Measurements from ENCODE around the gene SLC4A4.

SLC4A4 gene

DNA sequence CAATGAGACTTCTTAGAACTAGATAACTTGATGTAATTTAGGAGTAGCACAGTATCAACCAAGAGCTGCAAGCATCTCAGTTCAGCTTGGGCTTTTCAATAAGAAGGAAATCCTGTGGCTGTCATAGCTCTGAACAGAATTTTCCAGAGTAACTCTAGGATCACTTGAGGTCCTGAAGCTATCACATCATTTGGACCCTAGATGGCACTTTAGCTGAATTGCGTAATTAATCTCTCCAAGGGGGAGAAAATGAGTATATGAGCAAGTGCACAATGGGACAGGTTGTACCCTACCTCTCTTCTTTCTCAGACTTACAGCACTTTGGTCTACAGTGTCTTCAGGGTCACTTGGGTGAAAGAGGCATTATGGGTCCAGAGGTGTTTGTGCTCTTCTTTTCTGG, 45.2 kb downstream of the SLC4A4 start:
- H3K4me3 ChIP-seq = no peak overlapping the region
- TF ChIP-seq, protein P1, sequence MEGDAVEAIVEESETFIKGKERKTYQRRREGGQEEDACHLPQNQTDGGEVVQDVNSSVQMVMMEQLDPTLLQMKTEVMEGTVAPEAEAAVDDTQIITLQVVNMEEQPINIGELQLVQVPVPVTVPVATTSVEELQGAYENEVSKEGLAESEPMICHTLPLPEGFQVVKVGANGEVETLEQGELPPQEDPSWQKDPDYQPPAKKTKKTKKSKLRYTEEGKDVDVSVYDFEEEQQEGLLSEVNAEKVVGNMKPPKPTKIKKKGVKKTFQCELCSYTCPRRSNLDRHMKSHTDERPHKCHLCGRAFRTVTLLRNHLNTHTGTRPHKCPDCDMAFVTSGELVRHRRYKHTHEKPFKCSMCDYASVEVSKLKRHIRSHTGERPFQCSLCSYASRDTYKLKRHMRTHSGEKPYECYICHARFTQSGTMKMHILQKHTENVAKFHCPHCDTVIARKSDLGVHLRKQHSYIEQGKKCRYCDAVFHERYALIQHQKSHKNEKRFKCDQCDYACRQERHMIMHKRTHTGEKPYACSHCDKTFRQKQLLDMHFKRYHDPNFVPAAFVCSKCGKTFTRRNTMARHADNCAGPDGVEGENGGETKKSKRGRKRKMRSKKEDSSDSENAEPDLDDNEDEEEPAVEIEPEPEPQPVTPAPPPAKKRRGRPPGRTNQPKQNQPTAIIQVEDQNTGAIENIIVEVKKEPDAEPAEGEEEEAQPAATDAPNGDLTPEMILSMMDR (IDR thresholded peaks at IDR 0.05) = no peak
- no peak for DNase-seq (ENCODE audit: low spot score)
- H3K27ac ChIP-seq = no peak overlapping the region

DNA sequence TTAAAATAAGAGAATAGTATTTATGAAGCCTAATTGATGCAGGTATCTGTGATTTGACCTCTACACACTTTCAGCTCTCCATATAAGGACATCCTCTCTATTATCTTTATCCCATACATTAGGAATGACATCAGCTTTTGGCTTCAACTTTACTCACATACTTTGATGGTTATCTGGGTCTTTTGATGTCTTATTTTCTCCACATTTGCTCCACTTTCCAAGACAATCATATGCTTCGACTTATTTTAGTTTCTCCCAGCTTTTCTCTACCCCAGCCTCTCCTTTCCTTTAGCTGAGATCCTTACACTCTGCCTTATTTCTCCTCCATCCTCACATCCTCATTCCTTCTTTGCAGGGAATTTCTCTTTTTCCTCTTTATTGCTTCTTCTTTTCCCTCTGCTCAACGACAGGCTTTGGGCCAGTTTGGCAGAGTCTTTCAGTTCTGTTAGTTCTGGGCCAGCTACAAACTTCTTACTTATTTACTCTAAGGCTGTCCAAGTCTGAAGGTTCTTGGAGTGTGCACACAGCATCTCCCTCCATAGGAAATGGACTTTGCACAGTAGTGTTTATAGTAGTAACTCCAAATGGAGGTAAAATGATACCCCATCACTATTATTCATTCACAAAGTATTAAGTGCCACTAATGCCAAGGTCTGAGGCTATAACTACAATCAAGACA, 50.5 kb downstream of the SLC4A4 start:
- no peak overlapping the region for H3K4me3 ChIP-seq
- TF ChIP-seq, protein P1 (IDR thresholded peaks at IDR 0.05) = no peak
- no peak overlapping the region for H3K27ac ChIP-seq
- no peak for DNase-seq (ENCODE audit: low spot score)

DNA sequence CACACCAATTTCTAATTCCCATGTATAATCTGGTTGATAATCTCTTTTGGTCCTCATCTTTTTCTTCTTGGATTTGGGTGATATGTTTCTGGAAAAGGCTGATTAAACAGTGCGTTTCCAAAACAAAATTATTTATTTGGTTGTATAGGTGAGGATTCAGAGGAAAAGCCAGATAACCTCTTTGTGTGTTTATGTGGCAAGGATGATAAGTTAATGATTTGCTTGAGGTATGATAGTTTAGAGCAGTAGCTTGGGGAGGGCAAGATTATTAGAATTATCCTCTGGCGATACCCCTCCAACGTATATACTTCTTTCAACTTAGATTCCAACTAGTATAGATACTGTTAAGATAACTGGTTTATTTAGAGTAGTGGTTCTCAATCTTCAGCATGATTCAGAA, 53.3 kb downstream of the SLC4A4 start:
- Histone ChIP-seq H3K4me3 (no peak overlapping the region), H3K27ac (no peak overlapping the region)
- DNase-seq (ENCODE audit: low spot score) = no peak
- TF ChIP-seq, protein P1 (IDR thresholded peaks at IDR 0.05) = no peak

DNA sequence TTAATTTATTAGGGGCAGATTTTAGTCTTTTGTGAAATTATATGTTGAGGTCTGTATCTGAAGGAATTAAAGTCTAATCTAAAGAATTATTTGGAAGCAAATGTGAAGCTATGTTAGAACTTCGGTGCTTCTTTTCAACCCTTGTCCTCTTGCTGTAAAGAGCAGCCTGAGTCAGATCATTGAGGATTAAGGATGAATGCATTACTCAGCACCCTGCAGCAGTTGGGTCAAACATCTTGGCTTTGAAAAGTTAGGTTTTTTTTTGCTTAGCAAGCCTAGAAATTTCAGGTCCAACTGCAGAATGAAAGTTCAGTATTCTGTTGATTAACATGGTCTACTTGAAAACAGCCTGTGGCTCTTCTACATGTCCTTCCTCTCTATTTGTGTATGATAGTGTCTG, 57.6 kb downstream of the SLC4A4 start:
- no peak for DNase-seq (ENCODE audit: low spot score)
- TF ChIP-seq, protein P1 (IDR thresholded peaks at IDR 0.05) = no peak
- Histone ChIP-seq H3K4me3 (no peak overlapping the region), H3K27ac (no peak overlapping the region)

DNA sequence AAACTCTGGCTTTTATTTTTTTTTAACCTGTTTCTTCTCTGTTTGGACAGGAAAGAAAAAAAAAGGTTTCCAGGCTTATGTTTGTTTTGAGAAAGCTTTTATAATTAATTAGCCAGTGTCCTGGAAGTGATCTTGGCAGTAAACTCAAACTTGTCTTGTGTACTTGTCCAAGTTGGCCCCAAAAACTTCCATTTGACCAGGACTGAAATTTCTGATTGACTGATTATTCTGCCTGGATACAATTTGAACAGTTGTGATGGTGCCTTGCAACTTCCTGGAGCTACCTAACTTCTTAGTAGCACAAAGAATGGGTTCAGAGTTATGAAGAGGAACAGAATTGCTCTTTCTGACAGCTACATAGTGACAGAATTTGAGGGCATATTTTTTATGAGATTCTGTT, 62.0 kb downstream of the SLC4A4 start:
- Histone ChIP-seq H3K27ac (no peak overlapping the region), H3K4me3 (no peak overlapping the region)
- TF ChIP-seq, protein P1 (IDR thresholded peaks at IDR 0.05) = no peak

DNA sequence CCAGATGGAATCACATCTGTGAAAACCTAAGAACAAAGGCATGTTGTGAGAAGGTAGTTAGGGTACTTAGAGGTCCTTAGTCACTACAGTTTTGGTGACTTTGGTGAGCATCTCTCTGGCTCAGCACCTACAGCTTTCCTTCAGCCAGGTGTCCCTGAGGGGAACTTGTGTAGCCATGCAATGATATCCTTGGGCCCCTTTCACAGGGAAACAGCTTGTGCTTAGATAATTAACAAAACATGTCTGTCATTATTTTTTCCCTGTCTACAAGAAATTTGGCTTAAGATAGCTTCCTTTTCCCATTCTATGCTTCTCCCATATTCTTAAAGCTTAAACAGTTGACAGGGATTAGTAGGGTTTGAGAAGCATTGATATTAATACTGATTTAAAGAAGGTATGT, 63.8 kb downstream of the SLC4A4 start:
- TF ChIP-seq, protein P1 (IDR thresholded peaks at IDR 0.05) = no peak
- no peak overlapping the region for H3K27ac ChIP-seq
- no peak for DNase-seq (ENCODE audit: low spot score)
- H3K4me3 ChIP-seq = no peak overlapping the region

More for the DNA sequence above, 62.0 kb downstream of the SLC4A4 start:
- no peak for DNase-seq (ENCODE audit: low spot score)

DNA sequence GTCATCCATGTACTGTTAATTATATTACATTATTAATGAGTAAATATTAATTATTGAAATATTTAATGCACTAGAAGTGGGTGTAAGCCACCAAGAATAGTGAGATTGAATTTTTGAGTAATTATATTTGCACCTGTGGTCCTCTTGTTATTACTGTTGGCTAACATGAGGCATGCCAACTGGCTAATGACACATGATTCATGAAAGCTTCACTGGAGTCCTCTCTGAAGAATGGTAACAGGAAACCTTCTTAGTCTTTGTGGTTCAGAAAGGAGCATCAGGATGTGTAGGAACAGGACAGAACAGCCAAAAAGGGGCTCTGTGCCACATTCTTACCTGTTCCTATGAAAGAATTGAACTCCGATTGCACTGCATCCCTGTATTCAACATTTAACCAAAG, 65.2 kb downstream of the SLC4A4 start:
- no peak for DNase-seq (ENCODE audit: low spot score)
- no peak overlapping the region for H3K4me3 ChIP-seq
- no peak overlapping the region for H3K27ac ChIP-seq
- TF ChIP-seq, protein P1 (IDR thresholded peaks at IDR 0.05) = no peak

All from coronary artery (tissue), 2 donors.